Activated naive CD4-positive, alpha-beta T cell treated with anti-CD3 and anti-CD28 coated beads, Interleukin-2, amount 50 U/mL, for 16 hours (primary cell): Measurements from ENCODE around the gene SLC9C1.

Experiments used
- DNase-seq: peaks from one replicate; pipeline ENCODE4 v3.0.0-alpha.2; 2020

The SLC9C1 gene

DNA sequence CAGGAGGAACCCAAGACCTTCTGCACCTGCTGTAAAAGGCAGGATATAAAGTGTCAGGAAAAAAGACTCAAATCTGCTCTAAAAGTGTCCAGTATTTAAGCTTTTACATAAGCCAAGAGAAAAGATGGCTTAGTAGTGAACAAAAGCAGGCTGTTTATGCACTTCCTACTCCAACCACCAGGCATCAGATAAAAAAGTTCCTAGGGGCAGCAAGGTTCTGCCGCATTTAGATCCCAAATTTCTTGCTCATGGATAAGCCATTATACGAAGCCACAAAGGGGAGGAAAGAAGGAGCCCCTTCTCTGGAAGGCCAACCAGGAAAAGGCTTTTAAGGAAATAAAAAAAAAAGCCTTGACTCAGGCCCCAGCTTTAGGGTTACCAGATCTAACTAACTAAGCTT, 10.6 kb upstream of the SLC9C1 start:
- DNase-seq = no peak

- no peak for DNase-seq
Measured at GRCh38 chr3:112303764-112304325, 9.8 kb upstream of the SLC9C1 start.

- peak; percentile 18 for DNase-seq
Measured at GRCh38 chr3:112302881-112303763, 9.1 kb upstream of the SLC9C1 start.

GRCh38 chr3:112302150-112302830, 8.3 kb upstream of the SLC9C1 start:
- DNase-seq = no peak

GRCh38 chr3:112298781-112299180, 4.8 kb upstream of the SLC9C1 start:
- no peak for DNase-seq

DNA sequence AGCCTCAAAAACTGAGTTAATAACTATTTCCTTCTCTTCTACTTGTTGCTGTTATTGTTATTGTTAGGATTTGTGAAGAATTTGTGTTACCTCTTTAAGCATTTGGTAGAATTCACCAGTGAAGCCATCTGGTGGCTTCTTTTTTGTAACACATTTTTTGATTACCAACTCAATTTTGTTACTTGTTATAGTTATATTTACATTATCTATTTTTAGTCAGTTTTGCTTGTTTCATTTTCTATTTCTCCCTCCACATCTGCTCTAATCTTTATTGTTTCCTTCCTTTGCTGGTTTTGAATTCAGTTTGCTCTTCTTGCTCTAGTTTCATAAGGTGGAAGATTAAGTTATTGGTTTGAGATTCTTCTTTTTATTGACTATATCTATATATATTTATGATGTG, 3.7 kb upstream of the SLC9C1 start:
- DNase-seq = no peak

DNA sequence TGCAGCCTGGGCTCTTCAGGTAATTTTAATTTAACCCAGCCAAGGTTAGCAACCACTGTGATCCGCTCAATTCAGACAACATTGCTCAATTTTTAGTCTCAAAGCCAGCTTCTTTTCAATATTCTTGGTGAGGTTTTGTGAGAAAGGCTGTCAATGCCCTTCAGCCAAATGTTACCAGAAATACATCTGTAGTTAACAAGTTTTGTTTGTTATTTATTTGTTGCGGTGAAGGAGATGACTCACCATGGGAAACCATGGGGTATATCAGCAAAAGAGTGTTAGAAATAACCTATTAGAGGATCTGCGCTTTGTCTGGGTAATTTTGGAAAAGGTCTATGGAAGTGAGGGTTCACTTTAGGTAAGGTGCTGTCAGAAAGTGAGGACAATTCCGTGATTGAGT, 5.0 kb downstream of the SLC9C1 start:
- DNase-seq = no peak

GRCh38 chr3:112280266-112280665, 13.8 kb downstream of the SLC9C1 start:
- no peak for DNase-seq

GRCh38 chr3:112273536-112273935, 20.5 kb downstream of the SLC9C1 start:
- no peak for DNase-seq

DNA sequence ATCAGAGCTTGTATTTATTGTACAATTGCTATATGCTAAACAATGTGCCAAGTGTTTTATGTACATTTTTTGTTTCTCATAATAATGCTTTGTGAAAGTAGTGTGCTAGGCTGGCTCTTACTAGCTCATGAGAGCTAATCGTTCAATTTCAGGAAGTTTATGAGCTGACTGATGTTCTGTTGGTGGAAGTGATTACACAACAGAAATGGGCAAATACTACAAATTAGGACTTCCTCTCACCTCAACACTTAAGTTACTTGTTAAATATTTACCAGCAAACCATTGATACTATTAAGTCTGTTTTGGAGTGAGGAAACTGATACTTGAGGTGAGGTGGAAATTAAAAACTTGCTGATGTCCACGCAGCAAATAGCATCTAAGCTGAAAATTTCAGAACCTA, 32.3 kb downstream of the SLC9C1 start:
- DNase-seq = no peak

DNA sequence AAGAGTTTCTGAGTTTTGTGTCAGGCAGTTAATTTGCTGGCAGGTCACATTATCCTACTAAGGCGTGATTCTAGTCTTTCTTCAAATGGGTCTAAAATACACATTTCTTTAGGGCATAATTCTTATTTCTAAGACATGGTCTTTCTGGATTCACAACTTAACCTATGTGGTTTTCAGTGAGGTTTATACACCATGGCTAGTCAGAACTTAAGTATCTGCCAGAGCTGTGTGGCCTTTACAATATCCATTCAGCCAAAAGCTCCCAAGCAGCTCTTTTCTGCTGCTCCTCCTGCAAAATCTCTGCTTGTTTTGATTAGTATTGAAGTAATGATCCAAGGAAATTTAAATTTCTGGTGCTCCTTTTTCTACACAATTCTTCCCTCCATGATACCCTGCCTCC, 33.5 kb downstream of the SLC9C1 start:
- no peak for DNase-seq

- no peak for DNase-seq
Measured at GRCh38 chr3:112253301-112253971, 40.6 kb downstream of the SLC9C1 start.

DNA sequence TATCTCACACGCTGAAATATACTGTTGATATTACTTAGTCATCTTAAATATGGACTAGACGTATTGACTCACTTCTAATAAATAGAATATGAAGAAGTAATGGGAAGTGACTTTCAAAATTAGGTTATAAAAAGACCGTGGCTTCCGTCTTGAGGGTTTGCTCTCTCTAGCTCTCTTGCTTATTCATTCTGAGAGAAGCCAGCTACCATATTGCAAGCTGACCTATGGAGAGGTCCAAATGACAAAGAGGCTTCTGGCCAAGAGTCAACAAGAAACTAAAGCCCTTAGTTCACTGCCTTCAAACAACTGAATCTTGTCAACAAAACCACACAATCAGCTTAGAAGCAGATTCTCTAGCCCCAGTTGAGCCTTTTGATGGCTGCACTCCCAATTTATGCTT, 46.1 kb downstream of the SLC9C1 start:
- no peak for DNase-seq

- no peak for DNase-seq
Measured at GRCh38 chr3:112247350-112247749, 46.7 kb downstream of the SLC9C1 start.

- DNase-seq = no peak
Measured at GRCh38 chr3:112233083-112233482, 60.9 kb downstream of the SLC9C1 start.

DNA sequence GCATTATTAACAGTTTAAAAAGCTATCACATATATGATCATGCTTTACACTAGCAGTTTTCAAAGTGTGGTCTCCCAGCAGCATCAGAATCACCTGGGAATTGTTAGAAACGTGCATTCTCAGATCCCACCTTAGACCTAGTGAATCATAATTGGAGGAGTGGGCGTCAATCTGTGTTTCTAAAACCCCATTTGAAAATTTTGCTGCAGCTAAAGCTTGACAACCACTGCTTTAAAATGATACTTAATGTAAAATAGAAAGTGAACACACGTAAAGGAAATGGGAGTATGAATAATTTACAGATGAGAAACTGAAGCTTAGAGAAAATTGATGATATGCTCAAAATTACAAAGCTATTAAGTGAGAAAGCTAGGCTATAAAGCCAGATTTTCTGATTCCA, 62.3 kb downstream of the SLC9C1 start:
- DNase-seq = no peak

DNA sequence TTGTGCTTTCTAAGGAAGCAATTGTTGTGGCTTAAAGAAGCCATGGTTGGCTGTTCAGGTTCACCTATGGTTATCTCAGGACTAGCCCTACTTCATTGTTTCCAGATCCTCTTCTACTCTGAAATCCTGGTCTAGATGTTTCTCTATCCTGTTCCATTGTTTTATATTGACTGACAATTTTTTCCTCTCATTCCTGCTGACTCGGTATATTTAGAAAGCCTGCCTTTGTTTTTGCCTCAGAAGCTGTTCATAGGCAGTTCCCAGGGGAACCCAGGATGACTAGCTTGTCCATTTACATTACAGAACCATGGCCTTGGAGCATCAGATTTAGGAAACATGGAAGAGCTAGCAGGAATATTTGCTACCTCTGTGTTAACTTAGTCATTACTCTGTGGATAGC, 64.0 kb downstream of the SLC9C1 start:
- DNase-seq = no peak

- no peak for DNase-seq
Measured at GRCh38 chr3:112228786-112229185, 65.2 kb downstream of the SLC9C1 start.

DNA sequence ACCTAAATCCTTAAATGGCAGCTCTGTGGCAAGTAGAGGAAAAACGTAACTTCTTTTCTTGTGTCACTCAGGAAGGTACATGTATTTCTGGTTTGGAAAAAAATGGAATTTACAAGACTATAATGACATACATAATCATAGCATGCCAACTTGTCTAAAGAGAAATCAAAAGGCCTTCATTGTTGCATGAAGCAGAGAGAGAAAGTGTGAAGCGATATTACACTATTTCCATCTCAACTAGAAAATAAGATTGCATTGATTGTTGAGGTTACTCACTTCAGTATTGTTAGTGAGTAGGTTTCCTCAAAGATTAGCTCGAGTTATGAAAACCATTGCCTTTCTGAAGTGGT, 93.7 kb downstream of the SLC9C1 start:
- DNase-seq = no peak

- DNase-seq = no peak
Measured at GRCh38 chr3:112199622-112200316, 94.2 kb downstream of the SLC9C1 start.

GRCh38 chr3:112197131-112197530, 96.9 kb downstream of the SLC9C1 start:
- DNase-seq = no peak

GRCh38 chr3:112187300-112187699, 106.7 kb downstream of the SLC9C1 start:
- no peak for DNase-seq
